Mesothelial cell of epicardium (in vitro differentiated cells): ENCODE measurements around the gene PSTPIP2. TPM values are rescaled to one million over a fixed set of nuclear protein-coding genes. Genes with fewer than 3 reads are reported as not detected.
A peak's percentile ranks its signal among the peaks of the same experiment; 100 is the strongest.
"Not testable (repeated sequence)": the region's sequence is repeated elsewhere in the genome, so short reads cannot be mapped to it uniquely, and the experiment has no call there.

ENCODE experiments used
- DNase-seq, 2 experiments: peaks; one replicate each; pipeline ENCODE4 v3.0.0; 2021; ENCODE audit warnings: low spot score in 2 of 2; ENCODE audit not compliant: unreplicated experiment in 2 of 2
- H3K27ac Mint-ChIP-seq: 2 replicates; pipeline ENCODE4 v1.8.0; 2021; ENCODE audit warnings: mixed read lengths
- H3K27me3 Mint-ChIP-seq: 2 replicates; pipeline ENCODE4 v1.8.0; 2021; ENCODE audit warnings: low read depth, mixed read lengths
- H3K36me3 Mint-ChIP-seq: 2 replicates; pipeline ENCODE4 v1.8.0; 2021; ENCODE audit warnings: mixed read lengths
- H3K4me1 Mint-ChIP-seq: 2 replicates; pipeline ENCODE4 v1.8.0; 2021; ENCODE audit warnings: mixed read lengths
- H3K4me3 Mint-ChIP-seq: 2 replicates; pipeline ENCODE4 v1.8.0; 2021; ENCODE audit warnings: mild to moderate bottlenecking, moderate library complexity, mixed read lengths
- H3K9me3 Mint-ChIP-seq: 2 replicates; pipeline ENCODE4 v1.8.0; 2021; ENCODE audit warnings: mixed read lengths
- CTCF ChIP-seq: fragments of 200-600 bp; sonication (generic); IDR thresholded peaks from one replicate; pipeline ENCODE4 v1.5.0; 2021; ENCODE audit warnings: antibody characterized with exemption; ENCODE audit not compliant: unreplicated experiment
- total RNA-seq: library from RNA; stranded (reverse); gene quantifications from 3 replicates; pipeline ENCODE4 v1.2.1, GENCODE V29; 2021

PSTPIP2 gene
- total RNA-seq, 1 donor from 2014 or later, result 10.6 TPM

- peaks cover 22% of the 10 kb centered on the region for H3K36me3 Mint-ChIP-seq
- no peaks in the 10 kb centered on the region for H3K27me3 Mint-ChIP-seq
- no peak overlapping the region for H3K4me3 Mint-ChIP-seq
- DNase-seq, result no peak
- peaks cover 24% of the 10 kb centered on the region for H3K4me1 Mint-ChIP-seq
- H3K9me3 Mint-ChIP-seq, result peaks cover 5% of the 10 kb centered on the region
- no peak for TF ChIP-seq CTCF
- no peak overlapping the region for H3K27ac Mint-ChIP-seq
Observed at GRCh38 chr18:46095532-46095931, 23.5 kb upstream of the PSTPIP2 start.

GRCh38 chr18:46088501-46088900, 16.4 kb upstream of the PSTPIP2 start:
- Mint-ChIP-seq H3K36me3 (peaks cover 68% of the 10 kb centered on the region), H3K9me3 (peaks cover 14% of the 10 kb centered on the region), H3K27ac (peak overlapping the region; percentile 64), H3K4me3 (peak overlapping the region; percentile 11)
- H3K27me3 Mint-ChIP-seq, DNase-seq, H3K4me1 Mint-ChIP-seq: not testable (repeated sequence)

GRCh38 chr18:46084431-46084830, 12.4 kb upstream of the PSTPIP2 start:
- TF ChIP-seq CTCF, result no peak
- H3K27ac Mint-ChIP-seq, result no peak overlapping the region
- peaks cover 65% of the 10 kb centered on the region for H3K36me3 Mint-ChIP-seq
- peaks cover 4% of the 10 kb centered on the region for H3K9me3 Mint-ChIP-seq
- no peaks in the 10 kb centered on the region for H3K27me3 Mint-ChIP-seq
- H3K4me3 Mint-ChIP-seq, result no peak overlapping the region
- no peak for DNase-seq
- H3K4me1 Mint-ChIP-seq, result peaks cover 9% of the 10 kb centered on the region

GRCh38 chr18:46080156-46080555, 8.1 kb upstream of the PSTPIP2 start:
- Mint-ChIP-seq H3K27me3 (no peaks in the 10 kb centered on the region), H3K27ac (no peak overlapping the region), H3K9me3 (no peaks in the 10 kb centered on the region), H3K4me1 (no peaks in the 10 kb centered on the region), H3K4me3 (no peak overlapping the region), H3K36me3 (peaks cover 41% of the 10 kb centered on the region)
- no peak for DNase-seq
- no peak for TF ChIP-seq CTCF

GRCh38 chr18:46079336-46079735, 7.3 kb upstream of the PSTPIP2 start:
- Mint-ChIP-seq H3K9me3 (no peaks in the 10 kb centered on the region), H3K4me3 (no peak overlapping the region), H3K27ac (no peak overlapping the region), H3K27me3 (no peaks in the 10 kb centered on the region), H3K36me3 (peaks cover 34% of the 10 kb centered on the region), H3K4me1 (no peaks in the 10 kb centered on the region)
- no peak for TF ChIP-seq CTCF
- no peak for DNase-seq

GRCh38 chr18:46073474-46074331, 1.6 kb upstream of the PSTPIP2 start:
- no peak overlapping the region for H3K4me3 Mint-ChIP-seq
- peak overlapping the region; percentile 28 for H3K27ac Mint-ChIP-seq
- peaks cover 4% of the 10 kb centered on the region for H3K36me3 Mint-ChIP-seq
- peaks cover 13% of the 10 kb centered on the region for H3K4me1 Mint-ChIP-seq
- TF ChIP-seq CTCF, result peak; percentile 71
- H3K27me3 Mint-ChIP-seq, result no peaks in the 10 kb centered on the region
- no peaks in the 10 kb centered on the region for H3K9me3 Mint-ChIP-seq
- peak in 1 of 2 experiments; percentile 51 for DNase-seq
